ENCODE data around the gene AWAT1.
"Not testable (repeated sequence)": the region's sequence is repeated elsewhere in the genome, so short reads cannot be mapped to it uniquely, and the experiment has no call there.

The AWAT1 gene

DNA sequence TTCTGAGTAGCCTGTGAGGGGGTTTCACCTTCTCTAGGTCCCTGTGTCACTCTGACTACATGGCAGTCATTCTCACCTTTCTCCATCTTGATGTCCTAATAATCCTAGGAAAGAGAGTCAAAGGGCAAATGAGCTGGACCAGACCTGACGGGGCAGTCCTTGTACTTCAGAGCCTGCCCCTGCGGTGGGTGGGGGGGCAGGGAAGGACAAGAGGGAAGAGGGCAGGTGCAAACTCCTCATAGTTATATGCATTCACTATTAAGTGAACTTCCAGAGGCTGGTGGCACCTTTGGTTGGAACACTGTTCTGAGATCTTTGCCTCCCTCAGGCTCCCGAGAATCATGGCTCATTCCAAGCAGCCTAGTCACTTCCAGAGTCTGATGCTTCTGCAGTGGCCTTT is at the start of gene AWAT1:
Gene AWAT1, plus strand, starts transcription at position 301 of the 400 bp plus-strand sequence. Its CDS starts 41 bp downstream, at position 342.
- no peak for DNase-seq (ENCODE audit: low read depth in 3 of 3)

DNA sequence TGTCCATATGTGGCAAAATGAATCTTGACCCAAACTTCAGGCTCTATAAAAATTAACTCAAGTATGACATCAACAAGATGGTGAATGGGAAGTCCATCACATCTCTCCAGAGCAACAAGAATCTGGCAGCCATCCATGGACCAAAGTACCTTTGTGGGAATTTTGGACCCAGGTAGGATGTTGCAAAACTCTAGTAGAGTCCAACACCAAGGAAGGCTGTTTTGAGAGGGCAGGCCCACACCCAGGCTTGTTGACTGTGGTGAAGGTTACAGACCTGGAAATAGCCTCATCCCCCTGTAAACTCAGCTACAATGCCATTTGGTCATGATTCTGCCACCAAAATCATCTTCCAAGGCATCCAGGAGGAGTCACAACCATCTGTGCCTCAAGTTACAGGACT is 44.2 kb upstream of the AWAT1 start:
- DNase-seq (ENCODE audit: low read depth in 3 of 3) = no peak

DNA sequence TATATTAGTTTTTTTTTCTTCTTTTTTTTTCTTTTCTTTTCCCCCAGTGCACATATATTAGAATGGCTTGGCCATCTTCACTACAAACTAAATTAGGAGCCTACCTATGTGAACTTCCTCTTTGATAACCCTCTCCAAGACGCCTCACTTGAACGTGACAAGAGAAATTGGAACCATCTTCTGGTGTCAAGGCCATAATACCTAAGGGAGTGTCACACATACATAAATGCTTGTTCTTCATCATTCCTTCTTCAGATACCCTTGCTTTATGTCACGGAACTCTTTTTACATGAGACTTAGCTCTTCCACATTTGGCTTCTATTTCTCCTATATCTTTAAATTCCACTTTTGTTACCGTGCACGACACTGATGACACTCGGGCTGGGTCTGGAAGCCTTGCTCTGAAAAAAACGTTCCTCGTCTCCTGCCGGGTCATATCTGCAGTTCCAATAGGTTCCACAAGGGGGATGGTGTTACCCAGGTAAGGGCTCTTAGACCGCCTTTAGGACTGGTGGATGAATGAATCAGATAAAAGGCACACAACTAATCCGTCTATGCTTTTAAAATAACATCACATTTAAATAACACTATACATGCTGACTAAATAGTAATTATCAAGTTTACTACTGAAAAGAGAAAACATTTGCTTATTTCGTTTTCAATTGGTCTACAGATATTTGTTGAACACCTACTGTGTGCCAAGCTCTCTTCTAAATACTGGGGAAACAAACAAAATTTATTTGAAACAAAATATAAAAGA is 37.3 kb upstream of the AWAT1 start:
- DNase-seq (ENCODE audit: low read depth in 3 of 3) = peak; percentile 38 to 71 (median 39)

GRCh38 chrX:70201732-70202131 is 32.7 kb upstream of the AWAT1 start:
- DNase-seq (ENCODE audit: low read depth in 3 of 3) = no peak

- no peak for DNase-seq (ENCODE audit: low read depth in 3 of 3)
Observed at GRCh38 chrX:70208479-70208878, 26.0 kb upstream of the AWAT1 start.

GRCh38 chrX:70209570-70209969 is 24.9 kb upstream of the AWAT1 start:
- DNase-seq (ENCODE audit: low read depth in 3 of 3) = not testable (repeated sequence)

GRCh38 chrX:70219938-70220764 is 14.3 kb upstream of the AWAT1 start:
- DNase-seq (ENCODE audit: low read depth in 3 of 3) = no peak

DNA sequence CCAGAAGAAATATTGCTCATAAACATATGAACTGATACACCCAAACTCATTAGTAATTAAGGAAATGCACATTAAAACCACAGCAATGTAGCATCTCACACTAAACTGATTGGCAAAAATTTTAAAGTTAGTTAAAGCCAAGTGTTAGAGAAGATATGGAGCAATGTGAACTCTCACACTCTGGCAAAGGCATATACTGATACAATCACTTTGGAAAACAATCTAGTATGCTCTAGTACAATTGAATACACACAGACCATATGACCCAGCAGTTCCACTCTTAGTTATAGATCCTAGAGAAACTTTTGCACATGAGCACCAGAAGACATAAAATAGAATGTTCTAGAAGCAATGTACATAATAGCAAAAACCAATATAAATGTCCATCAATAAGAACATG is 8.4 kb upstream of the AWAT1 start:
- DNase-seq (ENCODE audit: low read depth in 3 of 3) = no peak

- DNase-seq (ENCODE audit: low read depth in 3 of 3) = no peak
Observed at GRCh38 chrX:70226687-70227086, 7.8 kb upstream of the AWAT1 start.

GRCh38 chrX:70231666-70232065 is 2.8 kb upstream of the AWAT1 start:
- no peak for DNase-seq (ENCODE audit: low read depth in 3 of 3)

- no peak for DNase-seq (ENCODE audit: low read depth in 3 of 3)
Observed at GRCh38 chrX:70240751-70241150, 6.3 kb downstream of the AWAT1 start.

DNA sequence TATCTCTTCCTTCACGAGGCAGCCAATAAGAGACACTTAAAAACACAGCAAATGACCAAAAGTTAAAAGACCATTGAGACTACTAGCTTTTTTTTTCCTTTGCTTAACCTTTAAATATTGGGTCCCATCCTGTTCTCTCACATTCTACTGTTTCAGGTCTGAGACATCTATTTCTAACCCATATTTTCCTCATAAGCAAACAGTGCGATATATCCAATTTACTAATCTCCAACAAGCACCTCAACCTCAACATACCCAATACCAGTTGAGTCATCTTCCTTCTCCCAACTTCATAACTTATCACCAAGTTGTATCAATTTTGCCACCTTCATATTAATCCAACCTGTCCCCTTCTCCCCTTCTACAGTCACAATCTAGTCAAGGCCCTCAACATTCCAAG is 7.0 kb downstream of the AWAT1 start:
- no peak for DNase-seq (ENCODE audit: low read depth in 3 of 3)

DNA sequence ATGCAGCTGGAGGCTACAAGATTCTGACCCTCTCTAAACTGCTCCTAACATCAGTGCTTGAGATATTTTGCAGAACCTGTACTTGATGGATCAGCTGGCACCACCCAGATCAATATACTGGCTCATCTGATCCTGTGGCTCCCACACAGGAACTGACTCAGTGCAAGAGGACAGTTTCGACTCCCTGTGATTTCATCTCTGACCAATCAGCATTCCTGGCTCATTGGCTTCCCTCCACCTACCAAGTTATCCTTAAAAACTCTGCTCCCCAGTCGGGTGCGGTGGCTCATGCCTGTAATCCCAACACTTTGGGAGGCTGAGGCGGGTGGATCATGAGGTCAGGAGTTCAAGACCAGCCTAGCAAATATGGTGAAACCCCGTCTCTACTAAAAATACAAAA is 9.1 kb downstream of the AWAT1 start:
- DNase-seq (ENCODE audit: low read depth in 3 of 3) = not testable (repeated sequence)

DNA sequence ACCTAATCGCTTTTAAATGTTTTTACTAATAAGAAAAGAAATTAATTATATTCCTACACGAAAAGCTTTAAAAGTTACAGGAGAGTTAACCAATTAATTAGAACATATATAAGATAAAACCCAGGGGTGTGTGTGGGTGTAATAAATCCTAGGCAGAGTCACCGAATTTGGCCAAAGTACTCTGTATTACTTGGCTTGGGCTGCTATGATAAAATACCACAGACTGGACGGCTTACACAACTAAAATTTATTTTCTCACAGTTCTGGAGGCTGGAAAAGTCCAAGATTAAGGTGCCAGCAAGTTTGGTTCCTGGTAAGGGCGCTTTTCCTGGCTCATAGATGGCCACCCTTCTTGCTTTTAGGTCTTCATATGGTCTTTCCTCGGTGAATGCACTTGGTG is 10.4 kb downstream of the AWAT1 start:
- DNase-seq (ENCODE audit: low read depth in 3 of 3) = no peak

- no peak for DNase-seq (ENCODE audit: low read depth in 3 of 3)
Observed at GRCh38 chrX:70247252-70247651, 12.8 kb downstream of the AWAT1 start.

GRCh38 chrX:70252491-70252890 is 18.0 kb downstream of the AWAT1 start:
- DNase-seq (ENCODE audit: low read depth in 3 of 3) = no peak

GRCh38 chrX:70253377-70254062 is 19.1 kb downstream of the AWAT1 start:
- DNase-seq (ENCODE audit: low read depth in 3 of 3) = peak in 1 of 3 donors; percentile 1

DNA sequence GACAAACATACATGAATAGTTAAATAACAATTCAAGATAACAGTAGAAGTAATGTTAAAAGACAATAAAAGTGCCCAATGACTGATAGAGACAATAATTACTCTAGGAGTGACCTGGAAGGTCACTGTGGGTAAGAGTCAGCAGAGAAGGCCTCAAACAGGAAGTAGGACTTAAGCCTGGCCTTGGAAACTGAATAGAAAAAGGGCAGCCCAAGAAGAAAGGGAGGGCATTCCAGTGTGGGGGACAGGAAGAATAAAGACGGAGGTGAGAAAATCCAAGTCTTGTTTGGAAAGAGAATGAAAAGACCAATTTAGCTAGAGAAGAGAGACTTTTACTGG is 19.6 kb downstream of the AWAT1 start:
- no peak for DNase-seq (ENCODE audit: low read depth in 3 of 3)

GRCh38 chrX:70254909-70255308 is 20.5 kb downstream of the AWAT1 start:
- no peak for DNase-seq (ENCODE audit: low read depth in 3 of 3)

DNA sequence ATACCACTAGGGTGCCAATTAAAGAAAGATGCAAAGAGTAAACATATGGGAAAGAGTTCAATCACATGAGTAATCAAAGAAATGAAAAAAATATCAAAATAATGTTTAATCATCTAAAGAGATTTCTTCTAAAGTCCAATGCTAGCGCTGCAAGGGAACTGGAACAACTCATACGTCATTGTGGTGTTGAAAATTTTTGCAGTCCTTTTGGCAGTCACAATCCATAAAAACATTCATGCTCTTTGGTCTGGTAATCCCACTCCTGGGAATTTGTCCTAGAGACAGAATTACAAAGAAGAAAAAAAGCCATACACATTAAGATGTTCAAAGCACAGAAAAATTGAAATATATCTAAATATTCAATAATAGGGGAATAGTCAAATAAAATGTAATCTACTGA is 21.0 kb downstream of the AWAT1 start:
- no peak for DNase-seq (ENCODE audit: low read depth in 3 of 3)

DNA sequence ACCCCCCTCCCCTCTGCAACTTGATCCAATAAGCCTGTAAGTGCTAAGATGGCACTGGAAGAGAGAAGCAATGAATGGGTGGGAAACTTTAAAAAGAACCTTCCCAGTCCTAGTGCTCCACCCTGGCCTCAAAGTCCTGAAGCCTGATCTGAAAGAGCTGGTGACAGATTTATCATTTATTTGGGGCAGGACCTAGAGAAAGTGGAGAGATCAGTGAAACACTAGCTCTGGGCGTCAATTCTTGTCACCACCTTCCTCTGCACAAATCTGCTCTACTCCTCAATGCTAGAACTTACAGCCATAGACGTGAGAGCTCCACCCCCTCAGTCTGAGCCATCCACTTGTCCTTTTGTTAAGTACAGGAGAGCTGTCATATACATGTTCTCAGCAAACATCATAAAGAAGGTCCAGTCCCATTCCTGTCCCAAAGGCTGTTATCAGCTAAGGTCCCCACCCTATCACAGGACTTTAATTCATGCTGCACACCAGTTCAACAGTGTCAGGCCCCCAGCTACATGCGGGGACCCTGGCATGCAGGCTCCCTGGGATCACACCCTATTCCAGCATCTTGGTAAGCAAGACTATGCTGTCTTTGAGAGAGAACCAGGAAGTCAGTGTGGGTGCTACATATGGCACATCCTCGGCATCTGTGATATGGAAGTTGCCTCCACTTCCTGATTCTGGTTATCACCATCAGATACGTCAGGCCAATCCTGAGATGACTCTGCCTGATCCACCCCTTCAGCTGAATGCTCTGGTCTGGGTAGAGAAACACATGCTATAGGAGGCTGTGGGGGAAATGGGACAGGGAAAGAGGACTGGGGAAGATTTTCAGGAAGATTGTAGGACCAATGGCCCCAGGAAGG is 23.2 kb downstream of the AWAT1 start:
- no peak for DNase-seq (ENCODE audit: low read depth in 3 of 3)

- DNase-seq (ENCODE audit: low read depth in 3 of 3) = no peak
Observed at GRCh38 chrX:70260104-70260503, 25.6 kb downstream of the AWAT1 start, which contains the start of gene P2RY4. Gene P2RY4 (minus strand): TSS chrX:70260204. CDS start chrX:70259624, 580 bp downstream.

All from stimulated activated CD4-positive, alpha-beta T cell treated with anti-CD3 and anti-CD28 coated beads, TNF-alpha, amount 100 ng/mL, for 48 hours (primary cell).